ENCODE measurements around the gene FSD2. TPM values are rescaled to one million over a fixed set of nuclear protein-coding genes. Genes with fewer than 3 reads are reported as not detected.
"Not testable (repeated sequence)": the region's sequence is repeated elsewhere in the genome, so short reads cannot be mapped to it uniquely, and the experiment has no call there.

The FSD2 gene
- polyA plus RNA-seq, 12 donors, result 13.5 to 79.0 (median 54.6) TPM; not detected in 1

DNA sequence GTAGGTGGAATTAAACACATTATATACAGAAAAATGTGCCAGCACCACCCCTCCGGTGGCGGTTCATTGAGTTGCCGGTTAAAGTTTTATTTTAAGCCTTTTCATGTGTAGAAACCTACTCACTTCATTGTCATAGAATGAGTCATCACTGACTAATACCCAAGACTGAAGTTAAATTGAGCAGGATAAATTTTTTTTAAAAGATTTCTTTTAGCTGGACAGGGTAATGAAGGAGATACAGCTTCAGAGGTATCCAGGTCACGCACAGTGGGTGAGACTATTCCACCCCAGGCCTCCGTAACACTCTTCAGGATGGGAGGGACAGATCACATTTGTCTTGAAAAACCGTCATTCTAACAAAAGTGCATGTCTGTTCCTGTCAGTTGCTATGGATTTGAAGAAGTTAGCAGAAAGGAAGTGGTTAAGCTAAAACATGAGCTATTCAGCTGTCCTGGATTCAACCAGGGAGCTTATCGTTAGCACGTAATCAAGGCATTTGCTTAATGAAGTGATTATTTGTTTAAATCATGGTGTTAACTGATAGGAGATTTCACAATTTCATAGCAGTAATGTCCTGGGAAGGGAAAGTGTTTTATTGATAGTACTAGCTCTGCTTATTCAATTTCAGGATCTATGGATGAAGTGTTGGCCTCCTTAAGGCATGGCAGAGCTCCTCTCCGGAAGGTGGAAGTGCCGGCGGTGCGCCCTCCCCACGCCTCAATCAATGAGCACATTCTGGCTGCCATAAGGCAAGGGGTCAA, 26.9 kb upstream of the FSD2 start:
- no peak for DNase-seq

- DNase-seq, result no peak
Measured at GRCh38 chr15:82831894-82832600, 26.2 kb upstream of the FSD2 start.

DNA sequence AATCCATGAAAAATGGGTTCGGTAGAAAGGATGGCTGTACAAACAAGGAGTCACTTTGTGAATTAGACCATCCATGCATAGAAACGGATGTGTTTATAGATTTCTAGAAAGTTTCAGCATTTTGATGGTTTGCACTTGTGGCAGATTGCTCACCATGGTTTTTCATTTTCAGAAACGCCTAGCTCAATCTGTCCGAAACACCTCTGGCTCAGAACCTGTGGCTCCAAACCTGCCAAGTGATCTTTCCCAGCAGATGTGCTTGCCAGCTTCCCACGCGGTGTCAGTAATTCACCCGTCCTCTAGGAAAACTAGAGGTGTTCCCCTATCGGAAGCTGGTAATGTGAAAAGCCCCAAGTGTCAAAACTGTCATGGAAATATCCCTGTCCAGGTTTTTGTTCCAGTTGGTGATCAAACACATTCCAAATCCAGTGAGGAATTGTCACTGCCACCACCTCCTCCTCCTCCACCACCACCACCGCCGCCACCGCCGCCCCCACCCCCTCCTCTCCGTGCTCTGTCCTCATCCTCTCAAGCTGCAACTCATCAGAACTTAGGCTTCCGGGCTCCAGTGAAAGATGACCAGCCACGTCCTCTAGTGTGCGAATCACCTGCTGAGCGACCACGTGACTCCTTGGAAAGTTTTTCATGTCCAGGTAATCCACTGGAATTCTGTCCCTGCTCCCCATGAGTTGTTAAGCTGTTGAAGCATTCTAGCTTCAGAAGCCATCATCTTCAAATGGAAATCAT, 24.7 kb upstream of the FSD2 start:
- DNase-seq, result no peak

DNA sequence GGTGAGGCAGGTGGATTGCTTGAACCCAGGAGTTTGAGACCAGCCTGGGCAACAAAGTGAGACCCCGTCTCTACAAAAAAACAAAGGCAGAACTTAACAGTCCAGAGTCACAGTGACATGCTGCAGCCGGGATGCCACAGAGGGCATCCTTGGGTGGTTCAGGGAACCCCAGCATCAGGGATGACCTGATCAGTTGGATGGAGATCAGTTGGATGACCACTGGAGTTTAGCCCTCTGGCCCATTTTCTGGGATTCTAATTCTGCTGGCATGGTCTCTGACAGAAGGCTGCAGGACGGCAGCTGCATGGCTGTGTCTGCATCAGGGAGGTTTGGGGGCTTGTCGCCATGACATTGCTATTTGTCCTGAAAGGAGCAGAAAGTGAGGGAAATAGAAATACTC, 23.4 kb upstream of the FSD2 start:
- no peak for DNase-seq

GRCh38 chr15:82828075-82828474, 22.2 kb upstream of the FSD2 start:
- no peak for DNase-seq

DNA sequence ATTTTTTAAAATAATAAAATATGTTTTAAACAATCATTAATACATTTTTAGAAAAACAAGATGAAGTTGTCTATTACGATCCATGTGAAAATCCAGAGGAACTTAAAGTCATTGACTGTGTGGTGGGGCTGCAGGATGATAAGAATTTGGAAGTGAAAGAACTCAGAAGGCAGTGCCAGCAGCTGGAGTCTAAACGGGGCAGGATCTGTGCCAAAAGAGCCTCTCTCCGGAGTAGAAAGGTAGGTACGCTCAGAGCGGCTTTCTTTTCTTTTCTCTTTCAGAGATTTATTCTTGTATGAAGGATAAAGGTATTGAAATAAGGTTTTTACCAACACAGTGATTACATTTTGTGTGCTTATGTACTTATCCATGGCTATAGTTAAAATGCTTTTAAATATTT, 17.2 kb upstream of the FSD2 start:
- no peak for DNase-seq

- DNase-seq, result not testable (repeated sequence)
Measured at GRCh38 chr15:82821851-82822250, 16.0 kb upstream of the FSD2 start.

DNA sequence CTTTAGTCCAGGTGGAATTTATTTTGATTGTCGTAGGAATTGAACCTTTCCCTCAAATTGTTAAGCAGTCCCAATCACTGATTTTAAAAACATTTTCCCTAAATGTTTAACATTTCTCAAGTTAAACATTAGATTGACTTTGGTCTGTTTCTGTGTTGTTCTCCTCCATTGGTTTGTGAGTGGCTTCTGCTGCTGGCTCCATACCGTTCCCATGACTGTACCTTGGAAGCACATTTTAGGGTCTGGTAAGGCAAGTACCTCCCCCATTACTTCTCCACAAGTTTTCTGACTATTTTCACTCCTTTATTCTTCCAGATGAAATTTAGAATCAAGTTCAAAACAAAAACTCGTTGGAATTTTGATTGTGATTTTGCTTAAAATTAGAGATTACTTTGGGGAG, 15.5 kb upstream of the FSD2 start:
- not testable (repeated sequence) for DNase-seq

DNA sequence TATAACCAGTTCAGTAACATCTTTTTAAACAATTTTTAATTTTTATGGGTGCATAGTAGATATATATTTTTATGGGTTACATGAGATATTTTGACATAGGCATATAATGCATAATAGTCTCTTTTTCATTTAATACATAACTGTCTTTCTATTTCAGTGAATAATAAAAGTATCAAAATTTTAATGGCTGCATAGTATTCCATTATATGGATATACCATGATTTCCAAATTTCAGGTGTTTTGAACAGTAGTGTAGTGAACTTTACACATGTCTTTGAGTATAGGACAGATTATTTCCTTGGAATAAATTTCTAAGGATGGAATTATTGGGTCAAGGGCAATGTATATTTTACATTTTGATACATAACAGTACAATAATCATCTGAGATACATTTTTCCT, 14.3 kb upstream of the FSD2 start:
- no peak for DNase-seq

GRCh38 chr15:82812994-82813393, 7.1 kb upstream of the FSD2 start:
- DNase-seq, result no peak

GRCh38 chr15:82810890-82811426, 5.1 kb upstream of the FSD2 start:
- no peak for DNase-seq

- peak; percentile 23 for DNase-seq
Measured at GRCh38 chr15:82810061-82810889, 4.4 kb upstream of the FSD2 start.

GRCh38 chr15:82809308-82810060, 3.6 kb upstream of the FSD2 start, which contains the start of gene WHAMM:
Gene WHAMM (plus strand): TSS chr15:82809628. CDS start chr15:82809727, 99 bp downstream.
- DNase-seq, result peak; percentile 98

DNA sequence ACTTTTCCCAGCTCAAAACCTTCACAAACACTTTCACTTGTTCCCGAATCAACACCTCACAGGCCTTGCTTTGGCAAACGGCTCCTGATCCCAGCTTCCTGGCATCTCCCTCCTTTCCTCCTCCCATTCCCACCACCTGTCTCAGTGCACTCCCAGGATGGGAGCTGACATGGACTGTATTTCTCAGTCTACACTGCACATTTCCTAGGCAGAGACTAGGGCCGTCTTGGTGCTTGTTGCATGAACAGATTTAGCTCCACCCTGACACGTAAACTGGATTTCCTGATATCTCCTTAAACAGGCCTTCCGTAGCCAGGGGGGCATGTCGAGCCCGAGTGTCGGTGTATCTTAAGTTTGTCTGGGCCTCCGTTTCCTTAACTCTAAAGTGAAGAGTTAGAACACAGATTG, 2.8 kb upstream of the FSD2 start:
- DNase-seq, result no peak

- DNase-seq, result no peak
Measured at GRCh38 chr15:82807920-82808633, 2.2 kb upstream of the FSD2 start.

DNA sequence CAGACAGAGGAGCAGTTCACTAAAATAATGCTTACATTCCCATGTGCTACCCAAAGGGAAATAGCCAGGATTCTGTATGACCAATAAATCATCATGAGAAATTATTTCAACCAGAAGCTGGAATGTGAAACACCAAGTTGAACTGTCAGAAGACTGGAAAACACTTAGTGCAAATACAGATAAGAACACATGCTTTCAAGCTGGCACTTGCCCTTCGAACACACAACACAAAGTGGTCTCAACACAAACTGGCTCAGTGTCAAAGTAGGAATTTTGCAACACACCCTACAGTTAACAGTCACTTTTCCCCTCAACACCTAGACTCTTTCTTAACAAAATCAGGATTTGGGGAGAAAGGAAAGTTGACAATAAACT, 1.3 kb downstream of the FSD2 start:
- DNase-seq, result no peak

DNA sequence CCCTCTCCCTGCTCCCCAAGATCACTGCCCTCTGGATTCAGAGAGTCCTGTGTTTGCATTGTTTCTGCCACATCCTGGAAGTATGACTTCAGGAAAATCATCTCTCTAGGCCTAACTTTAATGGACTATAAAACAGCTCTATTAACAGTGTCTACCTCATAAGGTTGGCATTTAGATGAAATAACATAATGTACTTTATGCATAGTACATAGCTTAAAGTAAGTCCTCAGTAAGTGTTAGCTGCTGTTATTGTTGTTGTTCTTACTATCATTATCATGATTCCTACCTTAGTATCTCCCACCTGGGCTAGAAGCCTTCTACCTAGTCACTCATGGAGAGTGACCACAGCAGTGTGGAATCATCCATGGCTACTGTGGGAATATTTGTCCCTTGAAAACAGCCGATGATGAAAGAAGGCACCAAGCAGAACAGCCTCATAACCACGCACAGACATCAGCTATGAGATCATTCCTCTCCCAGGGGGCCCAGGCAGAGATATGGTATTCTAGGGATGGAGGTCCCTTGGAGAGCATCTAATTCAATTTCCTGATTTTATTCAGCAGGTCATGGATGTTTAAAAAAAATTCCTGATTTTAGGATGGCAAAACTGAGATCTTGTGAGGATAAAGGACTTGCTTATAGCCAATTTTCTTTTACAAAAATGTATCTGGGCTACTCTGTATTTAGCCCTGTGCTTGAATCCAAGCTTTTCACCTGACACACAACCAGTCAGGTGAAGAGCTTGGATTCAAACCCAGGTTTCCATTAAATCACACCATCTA, 1.9 kb downstream of the FSD2 start:
- no peak for DNase-seq

DNA sequence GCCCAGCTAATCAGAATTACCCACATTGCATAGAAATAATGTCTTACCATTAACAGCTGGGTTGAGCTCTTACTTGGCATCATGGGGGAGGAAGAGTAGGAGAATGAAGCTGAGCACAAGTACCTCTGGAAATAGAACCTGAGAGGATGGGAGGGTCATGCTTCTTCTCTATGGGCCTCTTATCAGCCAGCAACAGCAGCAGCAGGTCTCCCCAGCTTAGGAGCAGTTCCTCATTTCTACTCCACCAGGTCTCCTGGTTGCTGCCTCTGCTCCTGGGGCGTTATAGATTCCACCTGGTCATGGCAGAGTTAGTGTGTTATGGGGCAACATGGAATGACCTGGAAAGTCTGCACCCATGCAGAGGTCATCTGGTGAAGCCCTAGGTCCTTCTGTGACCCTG, 3.4 kb downstream of the FSD2 start:
- no peak for DNase-seq

DNA sequence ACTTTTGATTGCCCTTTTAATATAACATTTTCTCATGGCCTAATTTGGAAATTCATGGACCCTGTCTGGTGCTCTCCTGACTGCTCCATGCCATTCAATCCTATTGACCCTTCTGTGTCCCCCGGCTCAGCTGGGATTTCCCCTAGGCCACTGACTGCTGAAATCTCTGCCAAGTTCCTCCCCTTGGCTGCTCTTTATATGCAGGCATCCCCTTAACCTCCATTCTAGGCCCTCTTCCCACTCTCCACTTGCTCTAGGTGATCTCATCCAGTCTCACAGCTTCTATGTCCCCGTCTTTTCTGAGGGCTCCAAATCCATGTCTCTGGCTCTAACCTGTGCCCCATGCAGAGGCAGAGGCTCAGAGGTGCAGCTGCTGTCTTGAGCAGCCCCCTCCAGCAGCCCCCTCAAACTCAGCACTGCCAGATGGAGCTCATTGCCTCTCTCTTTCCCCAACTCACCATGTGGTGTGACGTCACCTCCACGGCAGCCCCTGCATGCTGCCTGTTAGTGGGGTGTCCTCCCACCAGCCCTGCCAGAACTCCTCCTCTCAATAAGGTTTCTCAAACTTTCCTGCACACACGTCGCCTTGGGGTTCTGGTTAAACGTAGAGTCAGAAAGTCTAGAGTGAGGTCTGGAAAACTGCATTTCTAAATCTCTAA, 6.6 kb downstream of the FSD2 start:
- DNase-seq, result no peak

Measured in muscle of arm (tissue), 12 donors.